ENCODE results near the gene GNA14.

DNA sequence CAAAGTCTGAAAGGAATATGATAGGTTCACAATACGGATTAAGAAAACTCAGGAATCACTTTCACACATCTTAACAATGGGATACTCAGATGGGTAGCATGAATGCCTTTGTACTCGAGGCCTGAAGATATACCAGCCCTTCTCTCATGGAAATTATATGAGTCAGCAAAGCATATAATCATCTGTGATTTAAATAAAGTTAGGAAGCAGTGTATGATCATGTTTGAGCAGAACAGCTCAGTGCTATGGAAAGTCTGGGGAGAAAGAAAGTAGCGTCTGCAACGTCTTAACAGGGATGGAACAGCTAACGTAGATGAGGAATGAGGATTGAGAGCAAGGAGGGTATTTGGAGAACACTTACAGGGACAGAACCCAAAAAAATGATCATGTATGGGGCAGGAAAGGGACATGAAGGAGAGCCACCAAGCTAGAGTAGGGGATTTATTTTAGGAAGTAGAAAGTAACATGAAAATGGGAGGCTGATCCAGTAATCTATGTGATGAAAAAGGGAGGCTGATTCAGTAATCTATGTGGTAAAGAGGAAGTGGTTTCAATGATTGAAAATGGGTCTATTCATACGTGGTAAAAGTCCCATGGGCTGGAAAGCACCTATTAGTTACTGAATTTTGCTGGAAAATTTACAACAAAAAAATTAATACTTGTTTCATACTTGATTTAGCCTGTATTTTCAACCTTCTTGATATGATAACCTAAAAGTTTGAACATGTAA, 85.9 kb downstream of the GNA14 start:
- TF ChIP-seq, protein P1, sequence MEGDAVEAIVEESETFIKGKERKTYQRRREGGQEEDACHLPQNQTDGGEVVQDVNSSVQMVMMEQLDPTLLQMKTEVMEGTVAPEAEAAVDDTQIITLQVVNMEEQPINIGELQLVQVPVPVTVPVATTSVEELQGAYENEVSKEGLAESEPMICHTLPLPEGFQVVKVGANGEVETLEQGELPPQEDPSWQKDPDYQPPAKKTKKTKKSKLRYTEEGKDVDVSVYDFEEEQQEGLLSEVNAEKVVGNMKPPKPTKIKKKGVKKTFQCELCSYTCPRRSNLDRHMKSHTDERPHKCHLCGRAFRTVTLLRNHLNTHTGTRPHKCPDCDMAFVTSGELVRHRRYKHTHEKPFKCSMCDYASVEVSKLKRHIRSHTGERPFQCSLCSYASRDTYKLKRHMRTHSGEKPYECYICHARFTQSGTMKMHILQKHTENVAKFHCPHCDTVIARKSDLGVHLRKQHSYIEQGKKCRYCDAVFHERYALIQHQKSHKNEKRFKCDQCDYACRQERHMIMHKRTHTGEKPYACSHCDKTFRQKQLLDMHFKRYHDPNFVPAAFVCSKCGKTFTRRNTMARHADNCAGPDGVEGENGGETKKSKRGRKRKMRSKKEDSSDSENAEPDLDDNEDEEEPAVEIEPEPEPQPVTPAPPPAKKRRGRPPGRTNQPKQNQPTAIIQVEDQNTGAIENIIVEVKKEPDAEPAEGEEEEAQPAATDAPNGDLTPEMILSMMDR (conservative IDR thresholded peaks at IDR 0.05), result no peak
- TF ChIP-seq EZH2 (IDR thresholded peaks at IDR 0.05; ENCODE audit: low read depth), result no peak

Measured in PC-9 (cell line).